HepG2 (cell line): ENCODE results near the gene TLE5.

ENCODE experiments used
- GTF2F1 ChIP-seq: fragments of 150-350 bp; IDR thresholded peaks from 2 replicates; pipeline ENCODE4 v1.6.1; 2014; ENCODE audit warnings: low read length
- MTF2 ChIP-seq: sonication (generic); formaldehyde crosslinking; IDR thresholded peaks from 2 replicates; pipeline ENCODE4 v1.5.0; 2020; ENCODE audit warnings: missing genetic modification reagents, borderline replicate concordance

GRCh38 chr19:3108775-3109174 is 46.5 kb upstream of the TLE5 start:
- no peak for TF ChIP-seq GTF2F1
- no peak for TF ChIP-seq MTF2 (CRISPR knock-in tag)
